ENCODE results near the gene NUAK1. TPM values are rescaled to one million over a fixed set of nuclear protein-coding genes. Genes with fewer than 3 reads are reported as not detected.

Gene NUAK1
- total RNA-seq, 4 donors from 2014 or later: 18.9 to 34.5 (median 29.1) TPM

DNA sequence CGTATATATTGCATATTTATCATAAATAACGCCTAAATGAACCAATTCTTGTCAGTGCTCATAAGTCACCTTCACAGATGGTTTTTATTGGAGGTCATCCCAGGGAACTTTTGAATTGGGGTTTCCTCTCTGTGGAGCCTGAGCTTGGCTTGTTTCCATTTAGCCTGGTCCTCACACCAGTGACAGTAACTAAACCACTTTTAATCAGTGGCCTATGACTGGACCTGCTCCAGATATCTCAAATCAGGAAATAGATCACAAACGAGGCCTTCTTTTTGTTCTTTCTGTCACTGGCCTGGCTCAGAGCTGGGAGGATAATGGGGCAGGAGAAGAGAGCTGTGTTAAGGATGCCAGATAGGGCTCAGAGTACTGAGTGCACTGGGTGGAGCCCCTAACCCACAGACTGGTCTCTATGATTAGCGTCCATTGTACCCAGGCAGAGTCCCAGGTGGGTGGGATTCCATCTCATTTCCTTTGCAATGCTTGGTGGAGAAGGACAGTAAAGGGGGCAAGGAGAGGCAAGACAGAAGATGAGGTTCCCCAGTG is 92.4 kb downstream of the NUAK1 start:
- no peaks in the 10 kb centered on the region for H3K36me3 ChIP-seq
- intact Hi-C loops (cut with DNase I; ENCODE audit: low total_unique reads): no loop called here
- no peak overlapping the region for H3K4me3 ChIP-seq
- no peak for DNase-seq
- no peak for ATAC-seq
- H3K27ac ChIP-seq: no peak overlapping the region
- no peaks in the 10 kb centered on the region for H3K9me3 ChIP-seq
- TF ChIP-seq, protein P1, sequence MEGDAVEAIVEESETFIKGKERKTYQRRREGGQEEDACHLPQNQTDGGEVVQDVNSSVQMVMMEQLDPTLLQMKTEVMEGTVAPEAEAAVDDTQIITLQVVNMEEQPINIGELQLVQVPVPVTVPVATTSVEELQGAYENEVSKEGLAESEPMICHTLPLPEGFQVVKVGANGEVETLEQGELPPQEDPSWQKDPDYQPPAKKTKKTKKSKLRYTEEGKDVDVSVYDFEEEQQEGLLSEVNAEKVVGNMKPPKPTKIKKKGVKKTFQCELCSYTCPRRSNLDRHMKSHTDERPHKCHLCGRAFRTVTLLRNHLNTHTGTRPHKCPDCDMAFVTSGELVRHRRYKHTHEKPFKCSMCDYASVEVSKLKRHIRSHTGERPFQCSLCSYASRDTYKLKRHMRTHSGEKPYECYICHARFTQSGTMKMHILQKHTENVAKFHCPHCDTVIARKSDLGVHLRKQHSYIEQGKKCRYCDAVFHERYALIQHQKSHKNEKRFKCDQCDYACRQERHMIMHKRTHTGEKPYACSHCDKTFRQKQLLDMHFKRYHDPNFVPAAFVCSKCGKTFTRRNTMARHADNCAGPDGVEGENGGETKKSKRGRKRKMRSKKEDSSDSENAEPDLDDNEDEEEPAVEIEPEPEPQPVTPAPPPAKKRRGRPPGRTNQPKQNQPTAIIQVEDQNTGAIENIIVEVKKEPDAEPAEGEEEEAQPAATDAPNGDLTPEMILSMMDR (IDR thresholded peaks at IDR 0.05 in 4 of 5, conservative IDR thresholded peaks at IDR 0.05 in 1 of 5): no peak
- TF ChIP-seq POLR2A (IDR thresholded peaks at IDR 0.05): no peak
- H3K27me3 ChIP-seq: no peaks in the 10 kb centered on the region
- in situ Hi-C loops (cut with MboI; ENCODE audit: low sequenced_read_pairs in 4 of 4): no loop called here
- no peaks in the 10 kb centered on the region for H3K4me1 ChIP-seq

GRCh38 chr12:106045251-106045674 is 93.5 kb downstream of the NUAK1 start:
- no peaks in the 10 kb centered on the region for H3K4me1 ChIP-seq
- no peaks in the 10 kb centered on the region for H3K27me3 ChIP-seq
- ATAC-seq: no peak
- H3K36me3 ChIP-seq: no peaks in the 10 kb centered on the region
- intact Hi-C loops (cut with DNase I; ENCODE audit: low total_unique reads): no loop called here
- H3K27ac ChIP-seq: no peak overlapping the region
- no peak for TF ChIP-seq POLR2A (IDR thresholded peaks at IDR 0.05)
- TF ChIP-seq, protein P1 (IDR thresholded peaks at IDR 0.05 in 4 of 5, conservative IDR thresholded peaks at IDR 0.05 in 1 of 5): no peak
- no peak for DNase-seq
- in situ Hi-C loops (cut with MboI; ENCODE audit: low sequenced_read_pairs in 4 of 4): no loop called here
- H3K9me3 ChIP-seq: no peaks in the 10 kb centered on the region
- no peak overlapping the region for H3K4me3 ChIP-seq

DNA sequence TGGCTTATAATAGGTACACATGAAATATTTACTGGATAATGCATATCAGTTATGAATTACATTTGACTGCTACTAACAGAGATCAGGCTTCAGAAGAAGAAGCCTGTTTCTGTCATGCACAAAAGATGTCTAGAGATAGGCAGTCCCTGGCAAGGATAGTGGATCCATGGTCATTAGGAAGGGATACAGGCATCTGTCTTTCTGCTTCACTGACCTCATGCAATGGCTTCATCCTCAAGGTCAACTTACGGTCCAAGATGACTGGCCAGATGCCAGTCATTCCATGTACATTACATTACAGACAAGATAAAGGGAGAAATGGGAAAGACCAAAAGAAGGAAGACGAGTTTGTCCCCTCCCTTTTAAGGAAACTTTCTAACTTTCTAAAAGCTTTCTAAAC is 94.0 kb downstream of the NUAK1 start:
- in situ Hi-C loops (cut with MboI; ENCODE audit: low sequenced_read_pairs in 4 of 4): no loop called here
- Histone ChIP-seq H3K27me3 (no peaks in the 10 kb centered on the region), H3K9me3 (no peaks in the 10 kb centered on the region), H3K4me3 (no peak overlapping the region), H3K27ac (no peak overlapping the region), H3K36me3 (no peaks in the 10 kb centered on the region), H3K4me1 (no peaks in the 10 kb centered on the region)
- DNase-seq: no peak
- ATAC-seq: no peak
- no peak for TF ChIP-seq POLR2A (IDR thresholded peaks at IDR 0.05)
- TF ChIP-seq, protein P1 (IDR thresholded peaks at IDR 0.05 in 4 of 5, conservative IDR thresholded peaks at IDR 0.05 in 1 of 5): no peak
- intact Hi-C loops (cut with DNase I; ENCODE audit: low total_unique reads): no loop called here

- Histone ChIP-seq H3K4me3 (no peak overlapping the region), H3K36me3 (no peaks in the 10 kb centered on the region), H3K4me1 (no peaks in the 10 kb centered on the region), H3K27ac (no peak overlapping the region), H3K27me3 (no peaks in the 10 kb centered on the region), H3K9me3 (no peaks in the 10 kb centered on the region)
- in situ Hi-C loops (cut with MboI; ENCODE audit: low sequenced_read_pairs in 4 of 4) (no loop called here), intact Hi-C loops (cut with DNase I; ENCODE audit: low total_unique reads) (no loop called here)
- ATAC-seq: no peak
- DNase-seq: no peak
- TF ChIP-seq POLR2A (IDR thresholded peaks at IDR 0.05): no peak
- TF ChIP-seq, protein P1 (IDR thresholded peaks at IDR 0.05 in 4 of 5, conservative IDR thresholded peaks at IDR 0.05 in 1 of 5): no peak
These were observed 96.7 kb downstream of the NUAK1 start for GRCh38 chr12:106042037-106042436.

DNA sequence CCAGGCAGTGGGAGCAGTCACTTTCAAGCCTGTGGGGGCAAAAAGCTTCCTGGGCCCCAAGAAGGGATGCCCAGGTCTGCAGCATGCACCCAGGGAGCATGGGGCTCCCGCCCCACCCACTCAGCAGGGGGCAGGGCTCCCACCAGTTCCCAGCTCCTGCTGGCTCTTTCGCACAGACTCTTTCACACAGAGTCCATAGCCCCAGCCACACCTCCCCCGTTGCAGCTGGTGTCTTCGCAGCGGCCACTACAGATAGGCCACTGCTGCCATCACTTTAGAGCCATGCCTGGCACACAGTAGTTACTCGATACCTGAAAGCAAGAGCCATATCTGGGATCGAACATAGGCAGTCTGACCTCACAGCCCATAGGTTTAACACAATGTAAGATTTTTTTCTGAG is 98.2 kb downstream of the NUAK1 start:
- H3K4me3 ChIP-seq: no peak overlapping the region
- no peaks in the 10 kb centered on the region for H3K36me3 ChIP-seq
- no peak for DNase-seq
- no peaks in the 10 kb centered on the region for H3K27me3 ChIP-seq
- H3K4me1 ChIP-seq: no peaks in the 10 kb centered on the region
- in situ Hi-C loops (cut with MboI; ENCODE audit: low sequenced_read_pairs in 4 of 4) (no loop called here), intact Hi-C loops (cut with DNase I; ENCODE audit: low total_unique reads) (no loop called here)
- no peak for TF ChIP-seq POLR2A (IDR thresholded peaks at IDR 0.05)
- TF ChIP-seq, protein P1 (IDR thresholded peaks at IDR 0.05 in 4 of 5, conservative IDR thresholded peaks at IDR 0.05 in 1 of 5): no peak
- no peak for ATAC-seq
- H3K27ac ChIP-seq: no peak overlapping the region
- no peaks in the 10 kb centered on the region for H3K9me3 ChIP-seq
